Esophagus muscularis mucosa (tissue), 3 donors: Measurements from ENCODE around the gene ARHGAP15.

Experiments
- CTCF ChIP-seq, 3 experiments: fragments of 200-600 bp in 2 of 3; fragments of 450-650 bp in 1 of 3; sonication (generic) in 2 of 3; IDR thresholded peaks; one replicate each; pipeline ENCODE4 v1.5.1; 2017 to 2019; ENCODE audit warnings: antibody characterized with exemption in 3 of 3, mild to moderate bottlenecking in 2 of 3, moderate library complexity in 1 of 3
- POLR2A ChIP-seq: fragments of 450-650 bp; IDR thresholded peaks from one replicate; pipeline ENCODE4 v1.6.1; 2017; ENCODE audit warnings: antibody characterized with exemption, moderate library complexity, mild to moderate bottlenecking, low read depth
- POLR2AphosphoS5 ChIP-seq, 2 donors: sonication (generic); formaldehyde crosslinking; IDR thresholded peaks; one replicate each; pipeline ENCODE4 v1.6.1; 2017; ENCODE audit warnings: antibody characterized with exemption in 2 of 2

DNA sequence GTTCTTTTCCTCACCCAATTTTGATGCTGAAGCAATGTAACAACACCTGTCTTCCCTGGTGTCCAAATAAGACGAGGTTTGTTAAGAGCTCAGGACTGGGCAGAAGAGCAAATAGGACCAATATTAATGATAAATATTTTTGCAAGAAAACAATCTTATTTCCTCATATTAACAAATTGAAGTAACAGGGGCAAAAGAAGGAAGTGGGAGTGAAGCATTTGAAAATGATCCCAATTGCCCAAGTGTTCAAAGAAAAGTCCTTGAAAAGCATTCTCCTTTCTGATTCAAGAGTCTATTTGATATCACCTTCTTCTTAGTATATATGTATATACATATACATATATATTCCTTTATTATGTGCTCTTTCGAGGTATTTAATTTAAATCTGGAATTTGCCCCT lies 418.8 kb downstream of the ARHGAP15 start:
- TF ChIP-seq POLR2A, result no peak
- no peak for TF ChIP-seq CTCF (IDR thresholded peaks at IDR 0.05)
- no peak for TF ChIP-seq POLR2AphosphoS5 (IDR thresholded peaks at IDR 0.05)
